K562 (cell line): ENCODE data around the gene SCMH1.

ENCODE experiments used
- CHD2 ChIP-seq: IDR thresholded peaks from 2 replicates; pipeline ENCODE4 v1.6.1; 2011; ENCODE audit warnings: low read depth, low read length
- CTCF ChIP-seq, 3 experiments: IDR thresholded peaks in 2 of 3; conservative IDR thresholded peaks in 1 of 3; 2 replicates each; pipeline ENCODE4 v1.5.1; 2011 to 2012; ENCODE audit warnings: low read length in 3 of 3, mild to moderate bottlenecking in 3 of 3, control low read depth in 2 of 3, improper control_type of control experiment in 1 of 3, inconsistent platforms in 1 of 3, low read depth in 1 of 3, mixed read lengths in 1 of 3, moderate library complexity in 1 of 3; ENCODE audit not compliant: insufficient read depth in 2 of 3
- E2F6 ChIP-seq, 2 experiments: IDR thresholded peaks; 2 replicates each; pipeline ENCODE4 v1.6.1; 2011; ENCODE audit warnings: borderline replicate concordance in 1 of 2, control low read depth in 1 of 2, low read depth in 1 of 2, low read length in 1 of 2, mild to moderate bottlenecking in 1 of 2, mixed read lengths in 1 of 2, moderate library complexity in 1 of 2; ENCODE audit not compliant: insufficient read depth in 1 of 2, insufficient read length in 1 of 2, poor library complexity in 1 of 2, severe bottlenecking in 1 of 2; ENCODE audit errors: extremely low read depth in 1 of 2
- ESRRA ChIP-seq: fragments of 450-650 bp; IDR thresholded peaks from 2 replicates; pipeline ENCODE4 v1.6.1; 2014; ENCODE audit warnings: low read depth, mild to moderate bottlenecking, moderate library complexity, borderline replicate concordance
- HDGF ChIP-seq: fragments of 450-650 bp; IDR thresholded peaks from 2 replicates; pipeline ENCODE4 v1.6.1; 2016
- NCOA2 ChIP-seq, 2 experiments: fragments of 450-650 bp; IDR thresholded peaks; 2 replicates each; pipeline ENCODE4 v1.6.1; 2018; ENCODE audit warnings: mild to moderate bottlenecking in 2 of 2, moderate library complexity in 1 of 2; ENCODE audit not compliant: partially characterized antibody in 2 of 2
- POLR2A ChIP-seq: fragments of 450-650 bp; conservative IDR thresholded peaks from 2 replicates; pipeline ENCODE4 v1.6.1; 2016
- RB1 ChIP-seq: fragments of 450-650 bp; IDR thresholded peaks from 2 replicates; pipeline ENCODE4 v1.6.1; 2017; ENCODE audit warnings: low read depth, mild to moderate bottlenecking
- SETDB1 ChIP-seq: IDR thresholded peaks from one replicate; pipeline ENCODE4 v1.6.1; 2012; ENCODE audit warnings: low read length, control low read depth, inconsistent platforms
- ZFP1 ChIP-seq: fragments of 450-650 bp; formaldehyde crosslinking; IDR thresholded peaks from 2 replicates; pipeline ENCODE4 v1.4.0; 2020; ENCODE audit warnings: mild to moderate bottlenecking, mixed read lengths

GRCh38 chr1:41110286-41110685 lies 131.8 kb downstream of the SCMH1 start:
- TF ChIP-seq ESRRA (no peak), CHD2 (no peak), ZFP1 (no peak), HDGF (no peak), CTCF (IDR thresholded peaks at IDR 0.05 in 2 of 3, conservative IDR thresholded peaks at IDR 0.05 in 1 of 3; ENCODE audit: insufficient read depth in 2 of 3, low read depth in 1 of 3, low read length in 3 of 3) (no peak), NCOA2 (IDR thresholded peaks at IDR 0.05; ENCODE audit: partially characterized antibody in 2 of 2) (no peak), E2F6 (IDR thresholded peaks at IDR 0.05; ENCODE audit: borderline replicate concordance in 1 of 2, extremely low read depth in 1 of 2, insufficient read depth in 1 of 2, insufficient read length in 1 of 2, low read depth in 1 of 2, low read length in 1 of 2, poor library complexity in 1 of 2, severe bottlenecking in 1 of 2) (no peak), RB1 (no peak), POLR2A (no peak), SETDB1 (no peak)
